ENCODE results near the gene TAF5L. TPM values are rescaled to one million over a fixed set of nuclear protein-coding genes. Genes with fewer than 3 reads are reported as not detected.

The TAF5L gene
- polyA plus RNA-seq, 1 experiment: 17.3 TPM

- ChIA-PET CTCF (no interaction called here), POLR2A (no interaction called here)
- no peaks in the 10 kb centered on the region for H3K9me3 ChIP-seq (ENCODE audit: control insufficient read depth, insufficient read depth, low read length)
- DNase-seq (ENCODE audit: low read depth, low spot score): no peak
- no peak for TF ChIP-seq CTCF (IDR thresholded peaks at IDR 0.05; ENCODE audit: low read depth, low read length)
- H3K4me3 ChIP-seq (ENCODE audit: low read depth, low read length): no peak overlapping the region
- H3K27ac ChIP-seq (ENCODE audit: low read depth, low read length): no peak overlapping the region
- H3K27me3 ChIP-seq (ENCODE audit: control insufficient read depth, insufficient read depth, low read length): no peaks in the 10 kb centered on the region
Measured at GRCh38 chr1:229608590-229608989, 17.3 kb downstream of the TAF5L start.

- H3K9me3 ChIP-seq (ENCODE audit: control insufficient read depth, insufficient read depth, low read length): no peaks in the 10 kb centered on the region
- no peak overlapping the region for H3K4me3 ChIP-seq (ENCODE audit: low read depth, low read length)
- no peak for DNase-seq (ENCODE audit: low read depth, low spot score)
- CTCF ChIA-PET: no interaction called here
- no peak for TF ChIP-seq CTCF (IDR thresholded peaks at IDR 0.05; ENCODE audit: low read depth, low read length)
- H3K27me3 ChIP-seq (ENCODE audit: control insufficient read depth, insufficient read depth, low read length): no peaks in the 10 kb centered on the region
- no peak overlapping the region for H3K27ac ChIP-seq (ENCODE audit: low read depth, low read length)
- POLR2A ChIA-PET: no interaction called here
Measured at GRCh38 chr1:229607370-229607769, 18.6 kb downstream of the TAF5L start.

GRCh38 chr1:229603371-229604005 is 22.4 kb downstream of the TAF5L start:
- no peak for DNase-seq (ENCODE audit: low read depth, low spot score)
- no peak overlapping the region for H3K4me3 ChIP-seq (ENCODE audit: low read depth, low read length)
- no peaks in the 10 kb centered on the region for H3K27me3 ChIP-seq (ENCODE audit: control insufficient read depth, insufficient read depth, low read length)
- no peak for TF ChIP-seq CTCF (IDR thresholded peaks at IDR 0.05; ENCODE audit: low read depth, low read length)
- ChIA-PET CTCF (no interaction called here), POLR2A (no interaction called here)
- no peaks in the 10 kb centered on the region for H3K9me3 ChIP-seq (ENCODE audit: control insufficient read depth, insufficient read depth, low read length)
- no peak overlapping the region for H3K27ac ChIP-seq (ENCODE audit: low read depth, low read length)

- CTCF ChIA-PET: no interaction called here
- no peak overlapping the region for H3K4me3 ChIP-seq (ENCODE audit: low read depth, low read length)
- H3K27me3 ChIP-seq (ENCODE audit: control insufficient read depth, insufficient read depth, low read length): no peaks in the 10 kb centered on the region
- no peaks in the 10 kb centered on the region for H3K9me3 ChIP-seq (ENCODE audit: control insufficient read depth, insufficient read depth, low read length)
- no peak for DNase-seq (ENCODE audit: low read depth, low spot score)
- no peak for TF ChIP-seq CTCF (IDR thresholded peaks at IDR 0.05; ENCODE audit: low read depth, low read length)
- H3K27ac ChIP-seq (ENCODE audit: low read depth, low read length): no peak overlapping the region
- POLR2A ChIA-PET: no interaction called here
Measured at GRCh38 chr1:229600229-229600628, 25.7 kb downstream of the TAF5L start.

GRCh38 chr1:229599218-229599954 is 26.5 kb downstream of the TAF5L start:
- ChIA-PET POLR2A (no interaction called here), CTCF (interaction anchor here (0.7 to 1.1 kb wide), 2 partner anchors 42 to 83 kb away, joined by 4 to 7 read pairs; no protein-coding TSS in a partner anchor)
- Histone ChIP-seq H3K4me3 (ENCODE audit: low read depth, low read length) (no peak overlapping the region), H3K27me3 (ENCODE audit: control insufficient read depth, insufficient read depth, low read length) (no peaks in the 10 kb centered on the region), H3K27ac (ENCODE audit: low read depth, low read length) (no peak overlapping the region), H3K9me3 (ENCODE audit: control insufficient read depth, insufficient read depth, low read length) (no peaks in the 10 kb centered on the region)
- TF ChIP-seq CTCF (IDR thresholded peaks at IDR 0.05; ENCODE audit: low read depth, low read length): no peak
- DNase-seq (ENCODE audit: low read depth, low spot score): no peak
